Naive B cell (primary cell): ENCODE results near the gene MEX3D. TPM values are rescaled to one million over a fixed set of nuclear protein-coding genes. Genes with fewer than 3 reads are reported as not detected.

Experiments used
- ATAC-seq, 2 donors: fragments of 150-1000 bp; cut with Tn5 transposase; 2 replicates each; pipeline ENCODE4 v1.10.0; 2021; ENCODE audit warnings: low read depth in 2 of 2, mild to moderate bottlenecking in 2 of 2, moderate library complexity in 2 of 2
- DNase-seq: peaks from one replicate; pipeline ENCODE4 v3.0.0; 2022
- H3K27ac Mint-ChIP-seq, 6 donors: one replicate each; pipeline ENCODE4 v1.8.0; 2020 to 2022; ENCODE audit warnings: mild to moderate bottlenecking in 6 of 6, mixed read lengths in 6 of 6, moderate library complexity in 5 of 6, inconsistent platforms in 2 of 6
- H3K27me3 Mint-ChIP-seq, 3 donors: one replicate each; pipeline ENCODE4 v1.8.0; 2021 to 2022; ENCODE audit warnings: mixed read lengths in 3 of 3, mild to moderate bottlenecking in 1 of 3
- H3K36me3 Mint-ChIP-seq, 2 donors: one replicate each; pipeline ENCODE4 v1.8.0; 2020 to 2022; ENCODE audit warnings: mixed read lengths in 2 of 2, inconsistent platforms in 1 of 2, mild to moderate bottlenecking in 1 of 2
- H3K4me1 Mint-ChIP-seq, 3 donors: one replicate each; pipeline ENCODE4 v1.8.0; 2020 to 2022; ENCODE audit warnings: mixed read lengths in 3 of 3, inconsistent platforms in 1 of 3, mild to moderate bottlenecking in 1 of 3, moderate library complexity in 1 of 3
- H3K4me3 Mint-ChIP-seq, 8 donors: one replicate each; pipeline ENCODE4 v1.8.0; 2020 to 2022; ENCODE audit warnings: mild to moderate bottlenecking in 8 of 8, mixed read lengths in 8 of 8, moderate library complexity in 8 of 8, inconsistent platforms in 2 of 8
- H3K9me3 Mint-ChIP-seq, 7 donors: one replicate each; pipeline ENCODE4 v1.8.0; 2020 to 2022; ENCODE audit warnings: mixed read lengths in 7 of 7, mild to moderate bottlenecking in 5 of 7, inconsistent platforms in 2 of 7, moderate library complexity in 1 of 7
- polyA plus RNA-seq, 6 donors: library from polyadenylated mRNA; unstranded; fragments of 300-500 nt; fragmentation: Illumina TruSeq; gene quantifications; one replicate each; pipeline ENCODE4 v1.2.3, GENCODE V29; 2021; ENCODE audit warnings: low read depth in 6 of 6

The MEX3D gene
- polyA plus RNA-seq, 6 donors from 2014 or later, result not detected

DNA sequence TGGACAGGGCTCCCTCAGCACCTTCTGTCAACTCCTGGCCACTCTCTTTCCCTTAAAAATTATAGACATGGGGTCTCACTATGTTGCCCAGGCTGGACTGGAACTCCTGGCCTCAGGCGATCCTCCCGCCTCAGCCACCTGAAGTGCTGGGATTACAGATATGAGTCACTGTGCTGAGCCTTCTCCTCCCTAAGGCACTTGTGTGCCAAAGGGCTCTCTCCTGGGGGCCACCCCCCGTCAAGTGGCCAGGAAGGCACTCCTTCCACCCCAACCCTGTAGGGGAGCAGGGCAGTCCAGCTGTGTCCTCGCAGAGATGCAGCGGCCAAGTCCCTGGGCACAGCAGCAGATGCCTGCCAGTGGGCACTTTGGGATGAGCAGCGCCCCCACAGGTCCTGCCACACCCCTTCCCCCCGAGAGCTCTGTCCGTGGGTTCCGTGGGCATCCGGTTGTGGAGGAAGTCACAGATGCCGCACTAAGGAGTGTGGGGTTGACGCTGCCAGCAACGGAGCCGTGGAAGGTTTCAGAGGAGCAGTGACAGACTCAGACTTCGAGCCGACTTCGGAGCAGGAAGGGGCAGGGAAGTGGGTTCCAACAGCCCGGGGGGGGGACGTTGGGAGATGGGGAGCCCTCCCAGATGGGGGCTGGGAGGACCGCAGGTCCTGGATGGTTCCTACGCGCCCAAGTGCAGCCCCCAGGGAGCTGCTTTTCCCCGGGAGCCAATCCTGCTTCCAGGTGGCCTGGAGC, 40.4 kb upstream of the MEX3D start:
- DNase-seq, result no peak
- no peak for ATAC-seq
- H3K4me3 Mint-ChIP-seq, result peak overlapping the region in 7 of 8 donors; percentile 37 to 95 (median 63)
- no peaks in the 10 kb centered on the region for H3K9me3 Mint-ChIP-seq
- H3K36me3 Mint-ChIP-seq, result peaks cover 0 to 6% of the 10 kb centered on the region in 2 donors
- peak overlapping the region in 4 of 6 donors; percentile 56 to 81 (median 61) for H3K27ac Mint-ChIP-seq
- H3K27me3 Mint-ChIP-seq, result no peaks in the 10 kb centered on the region
- H3K4me1 Mint-ChIP-seq, result peaks cover 23 to 45% (median 38%) of the 10 kb centered on the region in 3 donors

DNA sequence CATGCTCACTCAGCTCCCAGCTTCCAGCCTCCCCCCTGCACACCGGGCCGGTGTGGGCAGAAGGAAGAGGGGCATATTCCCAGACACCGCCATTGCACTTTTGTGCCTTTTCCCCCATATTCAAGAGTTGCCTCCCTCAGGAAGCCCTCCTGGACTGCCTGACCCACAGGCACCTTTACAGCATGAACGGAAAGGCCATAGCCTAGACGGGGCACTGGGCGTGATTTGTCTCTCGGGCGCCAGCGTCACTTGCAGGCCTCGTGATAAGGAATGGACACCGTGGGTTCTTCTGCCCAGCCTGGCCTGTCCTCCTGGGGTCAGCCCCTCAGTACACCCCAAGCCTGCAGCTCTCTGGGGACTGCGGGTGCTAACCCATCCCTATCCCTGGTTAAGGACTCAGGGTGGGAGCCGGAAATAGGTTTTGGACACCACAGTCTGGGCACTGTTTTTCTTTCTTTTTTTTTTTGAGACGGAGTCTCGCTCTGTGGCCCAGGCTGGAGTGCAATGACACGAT, 38.1 kb upstream of the MEX3D start:
- Mint-ChIP-seq H3K27me3 (no peaks in the 10 kb centered on the region), H3K4me1 (peaks cover 27 to 57% (median 46%) of the 10 kb centered on the region in 3 donors), H3K36me3 (no peaks in the 10 kb centered on the region), H3K27ac (peak overlapping the region; percentile 88 to 99 (median 98)), H3K9me3 (no peaks in the 10 kb centered on the region), H3K4me3 (peak overlapping the region; percentile 93 to 99 (median 98))
- DNase-seq (no peak), ATAC-seq (no peak)

DNA sequence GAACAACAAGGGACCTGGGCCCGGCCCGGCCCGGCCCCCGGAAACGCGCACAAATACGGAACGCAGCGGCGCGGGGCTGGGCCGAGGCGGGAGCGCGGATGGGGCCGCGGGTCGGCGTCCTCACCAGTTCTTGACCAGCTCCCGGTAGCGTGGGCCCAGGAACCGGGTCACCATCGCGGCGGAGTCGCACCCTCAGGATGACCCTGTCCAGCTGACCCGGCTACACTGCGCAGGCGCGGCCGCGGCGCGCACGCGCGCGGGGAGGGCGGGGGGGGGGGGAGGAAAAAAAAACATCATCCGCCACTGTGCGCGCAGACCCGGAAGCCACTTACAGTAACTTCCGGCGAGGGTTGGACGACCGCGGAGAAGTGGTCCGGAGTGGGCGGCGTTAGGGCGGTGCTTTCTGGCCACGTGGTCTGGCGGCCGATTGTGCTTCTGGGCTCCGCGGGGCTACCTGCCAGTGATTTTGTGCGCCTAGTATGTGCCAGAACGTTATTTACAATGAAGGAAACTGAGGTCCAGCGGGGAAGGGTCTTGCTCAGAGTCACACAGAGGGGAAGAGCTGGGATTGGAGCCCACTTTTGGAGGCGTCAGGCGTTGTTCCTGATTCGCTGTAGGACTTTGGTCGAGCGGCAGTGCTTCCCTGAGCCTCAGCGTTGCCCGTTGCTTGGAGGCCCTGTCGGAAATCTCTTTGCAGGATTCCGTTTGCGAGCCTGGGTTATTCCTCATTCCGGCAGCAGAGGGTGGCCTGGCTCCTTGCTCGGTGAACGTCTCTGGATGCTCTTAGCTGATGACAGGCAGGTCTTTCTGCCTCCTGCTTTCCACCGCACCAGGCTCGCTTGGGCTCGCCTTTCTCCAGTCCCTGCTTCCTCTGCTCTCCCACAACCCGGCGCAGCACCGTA, 37.4 kb upstream of the MEX3D start, which contains the start of gene UQCR11:
Gene UQCR11, minus strand, starts transcription at position 227 of the 902 bp plus-strand sequence. Its CDS starts 53 bp downstream, at position 174.
- Mint-ChIP-seq H3K27me3 (no peaks in the 10 kb centered on the region), H3K36me3 (no peaks in the 10 kb centered on the region), H3K9me3 (no peaks in the 10 kb centered on the region), H3K4me1 (peaks cover 27 to 57% (median 46%) of the 10 kb centered on the region in 3 donors), H3K4me3 (peak within 1 kb of the TSS; percentile 93 to 99 (median 98)), H3K27ac (peak within 1 kb of the TSS; percentile 88 to 99 (median 98))
- DNase-seq (peak; percentile 88), ATAC-seq (peak; percentile 90)

DNA sequence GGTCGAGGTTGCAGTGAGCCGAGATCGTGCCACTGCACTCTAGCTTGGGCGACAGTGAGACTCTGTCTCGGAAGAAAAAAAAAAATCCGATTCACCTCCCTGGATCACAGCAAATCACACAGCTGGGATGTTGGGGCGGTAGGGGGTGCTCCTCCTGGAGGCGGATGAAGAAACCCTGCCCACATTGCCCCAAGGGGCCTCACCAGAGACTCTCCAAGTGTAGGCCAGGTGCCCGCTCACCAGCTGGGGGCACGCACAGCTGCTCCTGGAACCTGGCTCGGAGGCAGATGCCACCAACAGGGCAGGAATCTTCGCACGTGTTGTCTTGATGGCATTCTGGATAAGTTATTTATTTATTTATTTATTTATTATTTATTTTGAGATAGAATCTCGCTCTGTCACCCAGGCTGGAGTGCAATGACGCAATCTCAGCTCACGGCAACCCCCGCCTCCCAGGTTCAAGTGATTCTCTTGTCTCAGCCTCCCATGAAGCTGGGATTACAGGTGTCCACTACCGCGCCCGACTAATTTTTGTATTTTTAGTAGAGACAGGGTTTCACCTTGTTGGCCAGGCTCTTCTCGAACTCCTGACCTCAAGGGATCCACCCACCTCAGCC, 34.1 kb upstream of the MEX3D start:
- Mint-ChIP-seq H3K27ac (peak overlapping the region in 1 of 6 donors; percentile 73), H3K36me3 (no peaks in the 10 kb centered on the region), H3K4me1 (peaks cover 12 to 41% (median 36%) of the 10 kb centered on the region in 3 donors), H3K27me3 (no peaks in the 10 kb centered on the region), H3K9me3 (no peaks in the 10 kb centered on the region), H3K4me3 (peak overlapping the region in 3 of 8 donors; percentile 3 to 62 (median 56))
- no peak for DNase-seq
- ATAC-seq, result no peak

DNA sequence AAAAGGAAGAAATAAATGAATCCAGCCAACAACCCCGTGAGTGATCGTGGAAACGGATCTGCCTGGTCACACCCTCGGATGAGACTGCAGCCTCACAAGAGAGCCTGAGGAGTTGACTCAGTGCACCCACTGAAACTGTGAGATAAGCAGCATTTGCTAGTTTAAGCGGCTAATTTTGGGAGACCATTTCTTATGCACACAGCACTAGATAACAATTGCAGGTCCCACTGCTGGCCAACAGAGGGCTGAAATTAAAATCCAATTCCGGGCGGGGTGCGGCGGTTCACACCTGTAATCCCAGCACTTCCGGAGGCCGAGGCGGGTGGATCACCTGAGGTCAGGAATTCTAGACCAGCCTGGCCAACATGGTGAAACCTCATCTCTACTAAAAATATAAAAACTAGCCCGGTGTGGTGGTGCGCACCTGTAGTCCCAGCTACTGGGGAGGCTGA, 33.5 kb upstream of the MEX3D start:
- Mint-ChIP-seq H3K36me3 (no peaks in the 10 kb centered on the region), H3K9me3 (no peaks in the 10 kb centered on the region), H3K27me3 (no peaks in the 10 kb centered on the region), H3K27ac (peak overlapping the region in 1 of 6 donors; percentile 92), H3K4me1 (peaks cover 12 to 41% (median 32%) of the 10 kb centered on the region in 3 donors), H3K4me3 (peak overlapping the region in 1 of 8 donors; percentile 37)
- no peak for ATAC-seq
- DNase-seq, result no peak

DNA sequence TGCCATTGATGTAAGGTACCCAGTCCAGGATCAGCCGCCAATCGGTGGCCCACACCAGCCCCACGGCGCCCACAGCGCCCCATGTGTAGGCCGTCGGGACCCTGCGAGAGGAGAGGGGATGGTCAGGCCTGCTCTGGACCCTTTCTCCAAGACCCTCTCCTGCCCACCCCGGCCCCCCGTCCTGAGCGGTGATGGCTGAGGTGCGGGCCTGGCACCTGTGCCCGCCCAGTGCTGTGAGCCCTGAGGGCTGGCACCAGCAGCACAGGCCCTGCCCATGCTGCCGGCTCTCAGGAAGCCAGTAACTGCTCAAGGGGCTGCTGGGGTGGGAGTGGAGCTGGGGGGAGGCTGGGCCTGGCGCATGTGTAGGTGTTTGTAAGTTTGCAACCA, 31.3 kb upstream of the MEX3D start:
- Mint-ChIP-seq H3K27me3 (no peaks in the 10 kb centered on the region), H3K4me3 (no peak overlapping the region), H3K27ac (peak overlapping the region in 1 of 6 donors; percentile 42), H3K36me3 (no peaks in the 10 kb centered on the region), H3K4me1 (peaks cover 4 to 27% (median 15%) of the 10 kb centered on the region in 3 donors), H3K9me3 (no peaks in the 10 kb centered on the region)
- no peak for DNase-seq
- no peak for ATAC-seq

DNA sequence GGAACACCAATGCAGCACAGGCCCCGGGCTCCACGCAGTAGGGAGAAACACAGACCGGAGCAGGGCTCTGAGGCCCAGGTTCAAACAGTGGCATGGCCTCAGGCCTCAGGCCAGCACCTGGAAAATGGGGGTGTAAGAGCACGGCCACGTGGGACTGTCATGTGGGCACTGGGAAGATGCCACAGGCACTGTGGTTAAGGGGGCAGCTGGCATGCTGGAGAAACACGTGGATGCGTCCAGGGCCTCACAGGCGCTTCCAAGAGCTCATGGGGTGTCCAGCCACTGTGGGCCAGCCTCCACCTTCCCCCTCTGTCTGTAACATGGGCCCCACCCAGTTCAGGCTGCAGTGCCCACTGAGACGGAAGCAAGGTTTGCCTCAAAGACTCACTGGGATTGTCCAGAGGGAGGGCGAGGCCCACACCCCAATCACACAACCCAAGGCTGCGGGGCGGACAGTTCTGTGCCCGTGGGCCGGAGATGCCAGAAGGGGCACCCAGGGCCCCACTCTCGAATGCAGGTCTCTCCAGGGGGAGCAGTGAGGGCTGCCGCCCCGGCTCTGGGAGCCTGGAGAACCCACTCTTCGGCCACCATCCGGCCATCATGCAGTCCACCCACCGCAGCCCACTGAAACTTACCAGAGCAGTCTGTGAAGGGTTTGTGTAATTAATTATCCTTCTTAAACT, 30.8 kb upstream of the MEX3D start:
- H3K4me1 Mint-ChIP-seq, result peaks cover 4 to 22% (median 10%) of the 10 kb centered on the region in 3 donors
- peak overlapping the region in 1 of 6 donors; percentile 44 for H3K27ac Mint-ChIP-seq
- no peaks in the 10 kb centered on the region for H3K36me3 Mint-ChIP-seq
- H3K4me3 Mint-ChIP-seq, result no peak overlapping the region
- H3K27me3 Mint-ChIP-seq, result no peaks in the 10 kb centered on the region
- DNase-seq, result no peak
- ATAC-seq, result no peak
- H3K9me3 Mint-ChIP-seq, result no peaks in the 10 kb centered on the region

DNA sequence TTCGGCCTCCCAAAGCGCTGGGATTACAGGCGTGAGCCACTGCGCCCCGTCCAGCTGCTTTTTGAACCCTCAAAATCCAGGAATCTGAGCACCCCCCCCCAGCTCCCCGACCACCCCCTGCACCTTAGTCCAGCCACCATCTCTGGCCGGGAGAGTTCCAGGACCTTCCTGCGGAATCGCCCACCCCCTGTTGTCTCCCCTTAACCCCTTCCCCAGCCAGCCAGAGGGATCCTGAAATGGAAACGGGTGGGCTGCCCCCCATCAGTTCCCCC, 25.3 kb upstream of the MEX3D start:
- Mint-ChIP-seq H3K27me3 (no peaks in the 10 kb centered on the region), H3K4me3 (peak overlapping the region; percentile 81 to 95 (median 90)), H3K9me3 (no peaks in the 10 kb centered on the region), H3K27ac (peak overlapping the region in 4 of 6 donors; percentile 12 to 89 (median 70)), H3K4me1 (peaks cover 9 to 36% (median 25%) of the 10 kb centered on the region in 3 donors), H3K36me3 (no peaks in the 10 kb centered on the region)
- ATAC-seq (no peak), DNase-seq (no peak)

DNA sequence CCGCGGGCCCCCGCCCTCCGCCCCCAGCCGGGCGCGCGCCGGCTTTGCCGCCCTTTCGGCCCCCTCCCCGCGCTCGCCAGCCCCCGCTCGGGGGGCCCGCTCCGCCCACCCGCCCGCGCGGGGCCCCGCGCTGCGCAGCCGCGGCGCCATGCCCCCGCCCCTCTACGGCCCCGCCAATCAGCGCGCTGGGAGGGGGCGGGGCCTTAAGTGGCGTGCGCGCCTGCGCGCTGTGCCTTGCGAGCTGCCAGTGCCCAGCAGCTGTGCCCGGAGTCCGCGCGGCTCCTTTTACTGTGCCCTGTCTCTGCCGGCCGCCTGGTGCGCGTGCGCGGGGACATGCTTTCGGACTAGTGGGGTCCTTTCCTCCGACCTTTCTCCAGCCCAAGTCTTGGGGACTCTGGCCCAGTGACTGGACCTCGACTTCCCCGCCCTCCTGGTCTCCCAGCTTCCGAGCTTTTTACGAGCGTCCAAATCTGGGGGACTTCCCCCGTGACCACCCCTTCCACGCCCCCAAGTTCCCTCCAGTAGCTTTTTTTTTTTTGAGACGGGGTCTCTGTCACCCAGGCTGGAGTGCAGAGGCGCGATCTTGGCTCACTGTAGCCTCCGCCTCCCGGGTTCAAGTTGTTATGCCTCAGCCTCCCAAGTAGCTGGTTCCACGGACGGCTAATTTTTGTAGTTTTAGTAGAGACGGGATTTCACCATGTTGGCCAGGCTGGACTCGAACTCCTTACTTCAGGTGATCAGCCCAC, 24.8 kb upstream of the MEX3D start, which contains the start of gene MBD3:
Gene MBD3, minus strand, starts transcription at position 111 of the 746 bp plus-strand sequence. CDS start 234 bp downstream, outside the sequence.
- peak within 1 kb of the TSS; percentile 64 to 94 (median 88) for H3K27ac Mint-ChIP-seq
- peak within 1 kb of the TSS; percentile 85 to 95 (median 90) for H3K4me3 Mint-ChIP-seq

DNA sequence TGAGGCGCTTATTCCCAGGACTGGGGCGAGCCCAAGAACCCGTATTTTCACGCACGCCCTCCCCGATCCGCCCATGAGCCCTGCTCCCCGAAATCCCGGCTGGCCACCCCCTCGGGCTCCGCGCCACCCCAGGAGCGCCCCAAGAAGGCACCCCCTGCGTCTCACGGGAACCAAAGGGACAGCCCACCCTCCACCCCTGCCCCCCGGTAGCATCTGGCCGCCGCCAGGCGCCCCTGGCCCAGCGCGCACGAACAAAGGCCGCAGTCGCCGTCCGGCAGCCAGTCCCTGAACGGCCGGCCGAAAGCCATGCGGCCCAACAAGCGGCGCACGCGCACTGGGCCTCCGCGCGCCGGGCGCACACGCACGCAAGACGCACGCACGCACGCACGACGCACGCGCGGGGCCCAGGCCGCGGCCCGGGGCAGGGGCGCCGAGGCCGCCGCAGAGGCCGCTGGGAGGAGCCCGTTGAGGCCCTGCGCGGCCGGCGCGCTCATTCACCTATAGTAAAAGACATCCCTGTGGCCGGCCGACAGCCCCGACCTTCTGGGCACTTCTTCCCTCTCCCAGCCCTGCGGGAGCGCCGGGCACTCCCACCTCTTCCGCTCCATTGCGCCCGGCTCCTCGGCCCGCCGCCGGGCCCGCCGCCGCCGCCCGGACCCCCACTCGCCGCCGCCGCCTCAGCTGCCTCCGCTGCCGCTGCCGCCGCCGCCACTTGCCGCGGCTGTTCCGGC, 24.1 kb upstream of the MEX3D start:
- DNase-seq (peak; percentile 84), ATAC-seq (peak; percentile 85 to 86)
- Mint-ChIP-seq H3K4me3 (peak overlapping the region; percentile 83 to 94 (median 90)), H3K9me3 (no peaks in the 10 kb centered on the region), H3K27me3 (no peaks in the 10 kb centered on the region), H3K4me1 (peaks cover 9 to 42% (median 25%) of the 10 kb centered on the region in 3 donors), H3K36me3 (no peaks in the 10 kb centered on the region), H3K27ac (peak overlapping the region; percentile 18 to 94 (median 76))

More for the DNA sequence above, 24.8 kb upstream of the MEX3D start, which contains the start of gene MBD3:
- DNase-seq (peak; percentile 88), ATAC-seq (peak; percentile 68 to 77)
- peaks cover 9 to 38% (median 25%) of the 10 kb centered on the region in 3 donors for H3K4me1 Mint-ChIP-seq
- no peaks in the 10 kb centered on the region for H3K36me3 Mint-ChIP-seq
- no peaks in the 10 kb centered on the region for H3K27me3 Mint-ChIP-seq
- no peaks in the 10 kb centered on the region for H3K9me3 Mint-ChIP-seq

DNA sequence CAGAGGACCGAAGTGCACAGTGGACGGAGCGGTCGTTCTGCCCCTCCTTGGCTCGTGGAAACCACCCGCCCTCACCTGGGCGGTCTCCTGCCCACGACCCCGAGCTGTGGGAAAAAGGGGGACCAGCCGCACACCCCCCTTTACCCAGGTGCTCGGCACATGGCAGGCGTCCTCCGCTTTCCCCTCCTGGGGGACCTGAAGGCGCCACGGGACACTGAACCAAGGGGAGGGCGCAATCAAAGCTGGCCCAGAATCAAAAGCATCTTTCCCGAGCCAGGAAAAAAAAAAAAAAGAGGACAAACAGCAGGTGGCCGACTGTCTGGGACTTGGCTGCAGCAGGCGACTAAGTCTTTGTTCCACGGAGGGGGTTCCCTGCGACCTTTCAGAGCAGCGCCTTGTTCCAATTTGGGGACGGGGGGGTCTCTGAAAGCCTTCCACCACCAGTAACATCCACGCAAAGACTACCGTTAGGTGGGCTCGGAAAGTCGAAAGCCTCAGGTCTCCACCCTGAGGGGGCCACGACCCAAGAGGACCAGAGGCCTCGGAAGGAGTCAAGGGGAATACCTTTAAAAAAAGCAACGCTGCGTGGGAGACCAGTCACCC, 23.4 kb upstream of the MEX3D start:
- ATAC-seq, result peak in 1 of 2 donors; percentile 1
- peaks cover 9 to 42% (median 25%) of the 10 kb centered on the region in 3 donors for H3K4me1 Mint-ChIP-seq

More for the DNA sequence above, 23.4 kb upstream of the MEX3D start:
- Mint-ChIP-seq H3K36me3 (no peaks in the 10 kb centered on the region), H3K4me3 (peak overlapping the region; percentile 83 to 94 (median 90)), H3K27ac (peak overlapping the region; percentile 64 to 94 (median 82)), H3K9me3 (no peaks in the 10 kb centered on the region), H3K27me3 (no peaks in the 10 kb centered on the region)
- peak; percentile 14 for DNase-seq
